ENCODE data around the gene FRY. TPM values are rescaled to one million over a fixed set of nuclear protein-coding genes. Genes with fewer than 3 reads are reported as not detected.

Gene FRY
- total RNA-seq, 1 experiment from 2014 or later, result 4.7 TPM

GRCh38 chr13:32117001-32117400 is 85.4 kb downstream of the FRY start:
- Histone ChIP-seq H2AFZ (no peak overlapping the region), H3K27me3 (ENCODE audit: insufficient read depth, low read depth) (no peaks in the 10 kb centered on the region), H3K9me3 (ENCODE audit: insufficient read depth, low read depth) (no peaks in the 10 kb centered on the region), H3F3A (ENCODE audit: insufficient read depth, low read depth) (no peaks in the 10 kb centered on the region), H3K9me2 (ENCODE audit: insufficient read depth) (no peaks in the 10 kb centered on the region), H4K20me1 (ENCODE audit: insufficient read depth) (no peaks in the 10 kb centered on the region), H3K36me3 (ENCODE audit: low read depth) (no peaks in the 10 kb centered on the region), H3K4me3 (no peak overlapping the region), H3K4me2 (no peak overlapping the region), H3K79me2 (ENCODE audit: low read depth) (no peaks in the 10 kb centered on the region), H3K4me1 (replicated peaks; ENCODE audit: insufficient read depth) (no peaks in the 10 kb centered on the region), H3K27ac (no peak overlapping the region)
- DNase-seq, result no peak
- ChIA-PET CTCF (no interaction called here), POLR2A (ENCODE audit: unreplicated experiment) (no interaction called here)
- BruUV-seq (replicated peaks), result no TSS peak
- intact Hi-C loops (cut with micrococcal nuclease; ENCODE audit: unreplicated experiment), result no loop called here
- TF ChIP-seq EZH2 (IDR thresholded peaks at IDR 0.05; ENCODE audit: low read depth), result no peak
- no peak for TF ChIP-seq CTCF (conservative IDR thresholded peaks at IDR 0.05)

- no TSS peak for BruUV-seq (replicated peaks)
- H3F3A ChIP-seq (ENCODE audit: insufficient read depth, low read depth), result no peaks in the 10 kb centered on the region
- DNase-seq, result no peak
- H3K79me2 ChIP-seq (ENCODE audit: low read depth), result no peaks in the 10 kb centered on the region
- ChIA-PET POLR2A (ENCODE audit: unreplicated experiment) (no interaction called here), CTCF (no interaction called here)
- H3K9me3 ChIP-seq (ENCODE audit: insufficient read depth, low read depth), result no peaks in the 10 kb centered on the region
- no peaks in the 10 kb centered on the region for H3K27me3 ChIP-seq (ENCODE audit: insufficient read depth, low read depth)
- no peak overlapping the region for H3K4me2 ChIP-seq
- H3K9me2 ChIP-seq (ENCODE audit: insufficient read depth), result no peaks in the 10 kb centered on the region
- H3K36me3 ChIP-seq (ENCODE audit: low read depth), result no peaks in the 10 kb centered on the region
- no peak overlapping the region for H2AFZ ChIP-seq
- H3K4me3 ChIP-seq, result no peak overlapping the region
- no peaks in the 10 kb centered on the region for H3K4me1 ChIP-seq (replicated peaks; ENCODE audit: insufficient read depth)
- no peaks in the 10 kb centered on the region for H4K20me1 ChIP-seq (ENCODE audit: insufficient read depth)
- intact Hi-C loops (cut with micrococcal nuclease; ENCODE audit: unreplicated experiment), result no loop called here
- no peak overlapping the region for H3K27ac ChIP-seq
- TF ChIP-seq EZH2 (IDR thresholded peaks at IDR 0.05; ENCODE audit: low read depth), result no peak
- TF ChIP-seq CTCF (conservative IDR thresholded peaks at IDR 0.05), result no peak
These were observed 86.1 kb downstream of the FRY start for GRCh38 chr13:32117701-32118100.

DNA sequence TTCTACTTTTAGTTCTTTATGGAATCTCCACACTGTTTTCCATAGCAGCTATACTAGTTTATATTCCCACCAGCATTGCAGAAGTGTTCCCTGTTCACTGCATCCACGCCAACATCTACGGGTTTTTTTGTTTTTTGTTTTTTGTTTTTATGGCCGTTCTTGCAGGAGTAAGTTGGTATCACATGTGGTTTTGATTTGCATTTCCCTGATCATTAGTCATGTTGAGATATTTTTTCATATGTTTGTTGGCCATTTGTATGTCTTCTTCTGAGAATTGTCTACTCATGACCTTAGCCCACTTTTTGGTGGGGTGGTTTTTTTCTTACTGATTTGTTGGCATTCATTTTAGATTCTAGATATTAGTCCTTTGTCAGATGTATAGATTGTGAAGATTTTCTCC is 89.7 kb downstream of the FRY start:
- Histone ChIP-seq H3K36me3 (ENCODE audit: low read depth) (no peaks in the 10 kb centered on the region), H4K20me1 (ENCODE audit: insufficient read depth) (no peaks in the 10 kb centered on the region), H3K4me3 (no peak overlapping the region), H2AFZ (no peak overlapping the region), H3F3A (ENCODE audit: insufficient read depth, low read depth) (peaks cover 6% of the 10 kb centered on the region; the same call in 1 of the 2 replicates), H3K9me2 (ENCODE audit: insufficient read depth) (no peaks in the 10 kb centered on the region), H3K79me2 (ENCODE audit: low read depth) (no peaks in the 10 kb centered on the region), H3K27ac (no peak overlapping the region), H3K27me3 (ENCODE audit: insufficient read depth, low read depth) (no peaks in the 10 kb centered on the region), H3K9me3 (ENCODE audit: insufficient read depth, low read depth) (no peaks in the 10 kb centered on the region), H3K4me2 (no peak overlapping the region), H3K4me1 (replicated peaks; ENCODE audit: insufficient read depth) (no peaks in the 10 kb centered on the region)
- POLR2A ChIA-PET (ENCODE audit: unreplicated experiment), result no interaction called here
- intact Hi-C loops (cut with micrococcal nuclease; ENCODE audit: unreplicated experiment), result no loop called here
- no TSS peak for BruUV-seq (replicated peaks)
- DNase-seq, result no peak
- CTCF ChIA-PET, result no interaction called here
- TF ChIP-seq CTCF (conservative IDR thresholded peaks at IDR 0.05), result no peak
- no peak for TF ChIP-seq EZH2 (IDR thresholded peaks at IDR 0.05; ENCODE audit: low read depth)

Measured in PC-9 (cell line).